Trophoblast cell (in vitro differentiated cells and primary cell): ENCODE results near the gene ZNF37A.
A peak's percentile ranks its signal among the peaks of the same experiment; 100 is the strongest.

Source experiments
- DNase-seq, 2 donors: peaks; one replicate each; pipeline ENCODE4 v3.0.0-alpha.2; 2016
- H2AFZ ChIP-seq: 2 replicates; pipeline ENCODE4 v1.6.1; 2013; ENCODE audit warnings: low read length, moderate library complexity, mild to moderate bottlenecking; ENCODE audit not compliant: insufficient read depth, poor library complexity
- H2AK5ac ChIP-seq: 2 replicates; pipeline ENCODE4 v1.6.1; 2013; ENCODE audit warnings: mild to moderate bottlenecking, low read length
- H2BK120ac ChIP-seq: 2 replicates; pipeline ENCODE4 v1.6.1; 2013; ENCODE audit warnings: low read length, mild to moderate bottlenecking, moderate library complexity; ENCODE audit not compliant: insufficient read depth, poor library complexity
- H2BK12ac ChIP-seq: 2 replicates; pipeline ENCODE4 v1.6.1; 2013; ENCODE audit warnings: mild to moderate bottlenecking, low read length, moderate library complexity
- H2BK5ac ChIP-seq: 2 replicates; pipeline ENCODE4 v1.6.1; 2013; ENCODE audit warnings: low read length, low read depth, moderate library complexity, mild to moderate bottlenecking; ENCODE audit not compliant: poor library complexity
- H3K14ac ChIP-seq: 2 replicates; pipeline ENCODE4 v1.6.1; 2013; ENCODE audit warnings: mild to moderate bottlenecking, low read length
- H3K18ac ChIP-seq: 2 replicates; pipeline ENCODE4 v1.6.1; 2013; ENCODE audit warnings: mild to moderate bottlenecking, low read length
- H3K23ac ChIP-seq: 2 replicates; pipeline ENCODE4 v1.6.1; 2013; ENCODE audit warnings: low read length
- H3K27ac ChIP-seq: 2 replicates; pipeline ENCODE4 v1.5.1; 2013; ENCODE audit warnings: low read depth, mild to moderate bottlenecking, inconsistent platforms, low read length, moderate library complexity
- H3K27me3 ChIP-seq: 2 replicates; pipeline ENCODE4 v1.6.1; 2013; ENCODE audit warnings: inconsistent platforms, mild to moderate bottlenecking, low read length, moderate library complexity; ENCODE audit not compliant: insufficient read depth
- H3K36me3 ChIP-seq, 2 experiments: 1 replicate in 1 of 2; 2 replicates in 1 of 2; pipeline ENCODE4 v1.6.1; 2013; ENCODE audit warnings: low read length in 2 of 2, mild to moderate bottlenecking in 2 of 2, moderate library complexity in 1 of 2; ENCODE audit not compliant: insufficient read depth in 2 of 2, control insufficient read depth in 1 of 2
- H3K4ac ChIP-seq: 2 replicates; pipeline ENCODE4 v1.6.1; 2013; ENCODE audit warnings: low read depth, mild to moderate bottlenecking, low read length, moderate library complexity
- H3K4me1 ChIP-seq, 2 experiments: 1 replicate in 1 of 2; 2 replicates in 1 of 2; pipeline ENCODE4 v1.6.1; 2013; ENCODE audit warnings: low read length in 2 of 2, mild to moderate bottlenecking in 2 of 2, moderate library complexity in 1 of 2; ENCODE audit not compliant: insufficient read depth in 2 of 2, control insufficient read depth in 1 of 2
- H3K4me2 ChIP-seq: 2 replicates; pipeline ENCODE4 v1.6.1; 2013; ENCODE audit warnings: inconsistent platforms, mild to moderate bottlenecking, low read length, moderate library complexity
- H3K4me3 ChIP-seq: 2 replicates; pipeline ENCODE4 v1.5.1; 2013; ENCODE audit warnings: mild to moderate bottlenecking, low read depth, low read length, inconsistent platforms
- H3K79me1 ChIP-seq: one replicate; pipeline ENCODE4 v1.6.1; 2013; ENCODE audit warnings: low read length
- H3K79me2 ChIP-seq: 2 replicates; pipeline ENCODE4 v1.6.1; 2013; ENCODE audit warnings: low read length, mild to moderate bottlenecking; ENCODE audit not compliant: control insufficient read depth, insufficient read depth, poor library complexity
- H3K9ac ChIP-seq: 2 replicates; pipeline ENCODE4 v1.6.1; 2013; ENCODE audit warnings: mild to moderate bottlenecking, low read length
- H3K9me3 ChIP-seq: 2 replicates; pipeline ENCODE4 v1.6.1; 2013; ENCODE audit warnings: low read depth, mild to moderate bottlenecking, control low read depth, inconsistent platforms, low read length; ENCODE audit not compliant: insufficient read depth
- H4K12ac ChIP-seq: 2 replicates; pipeline ENCODE4 v1.6.1; 2013; ENCODE audit warnings: low read depth, mild to moderate bottlenecking, low read length, moderate library complexity
- H4K8ac ChIP-seq: 2 replicates; pipeline ENCODE4 v1.6.1; 2013; ENCODE audit warnings: low read depth, mild to moderate bottlenecking, low read length, moderate library complexity
- H4K91ac ChIP-seq: one replicate; pipeline ENCODE4 v1.6.1; 2013; ENCODE audit warnings: low read depth, mild to moderate bottlenecking, low read length, moderate library complexity
- WGBS: extraction: QIAGEN DNeasy Blood & Tissue Kit; methylation state at CpG from one replicate; pipeline ENCODE4 v1.1.7; 2013; ENCODE audit warnings: missing lambda C conversion rate; ENCODE audit not compliant: insufficient read length, insufficient coverage; ENCODE audit errors: extremely low coverage; 5-methylcytosine and 5-hydroxymethylcytosine counted together

The ZNF37A gene

DNA sequence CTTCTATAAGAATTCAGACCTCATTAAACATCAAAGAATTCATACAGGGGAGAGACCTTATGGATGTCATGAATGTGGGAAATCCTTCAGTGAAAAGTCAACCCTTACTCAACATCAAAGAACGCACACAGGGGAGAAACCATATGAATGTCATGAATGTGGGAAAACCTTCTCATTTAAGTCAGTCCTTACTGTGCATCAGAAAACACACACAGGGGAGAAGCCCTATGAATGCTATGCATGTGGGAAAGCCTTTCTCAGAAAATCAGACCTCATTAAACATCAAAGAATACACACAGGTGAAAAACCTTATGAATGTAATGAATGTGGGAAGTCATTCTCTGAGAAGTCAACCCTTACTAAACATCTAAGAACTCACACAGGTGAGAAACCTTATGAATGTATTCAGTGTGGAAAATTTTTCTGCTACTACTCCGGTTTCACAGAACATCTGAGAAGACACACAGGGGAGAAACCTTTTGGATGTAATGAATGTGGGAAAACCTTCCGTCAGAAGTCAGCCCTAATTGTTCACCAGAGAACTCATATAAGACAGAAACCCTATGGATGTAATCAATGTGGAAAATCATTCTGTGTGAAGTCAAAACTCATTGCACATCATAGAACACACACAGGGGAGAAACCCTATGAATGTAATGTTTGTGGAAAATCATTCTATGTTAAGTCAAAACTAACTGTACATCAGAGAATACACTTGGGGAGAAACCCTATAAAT is 24.1 kb downstream of the ZNF37A start:
- H3K36me3 ChIP-seq = peaks cover 3 to 4% of the 10 kb centered on the region in 2 experiments
- no peaks in the 10 kb centered on the region for H3K79me2 ChIP-seq
- no peak overlapping the region for H4K12ac ChIP-seq
- no peak overlapping the region for H3K9ac ChIP-seq
- no peak for DNase-seq
- no peak overlapping the region for H2BK12ac ChIP-seq
- no peaks in the 10 kb centered on the region for H3K79me1 ChIP-seq
- H4K91ac ChIP-seq = no peak overlapping the region
- H3K23ac ChIP-seq = no peak overlapping the region
- WGBS = no CpG with 5 or more reads among the region's 3 CpGs
- H4K8ac ChIP-seq = no peak overlapping the region
- no peak overlapping the region for H3K4me2 ChIP-seq
- no peak overlapping the region for H2BK120ac ChIP-seq
- H2BK5ac ChIP-seq = no peak overlapping the region
- no peak overlapping the region for H3K4ac ChIP-seq
- H3K4me3 ChIP-seq = no peak overlapping the region
- no peaks in the 10 kb centered on the region for H3K27me3 ChIP-seq
- no peak overlapping the region for H3K27ac ChIP-seq
- no peak overlapping the region for H2AFZ ChIP-seq
- H3K18ac ChIP-seq = no peak overlapping the region
- no peak overlapping the region for H3K14ac ChIP-seq
- no peak overlapping the region for H2AK5ac ChIP-seq
- H3K4me1 ChIP-seq = no peaks in the 10 kb centered on the region
- H3K9me3 ChIP-seq = peaks cover 15% of the 10 kb centered on the region

DNA sequence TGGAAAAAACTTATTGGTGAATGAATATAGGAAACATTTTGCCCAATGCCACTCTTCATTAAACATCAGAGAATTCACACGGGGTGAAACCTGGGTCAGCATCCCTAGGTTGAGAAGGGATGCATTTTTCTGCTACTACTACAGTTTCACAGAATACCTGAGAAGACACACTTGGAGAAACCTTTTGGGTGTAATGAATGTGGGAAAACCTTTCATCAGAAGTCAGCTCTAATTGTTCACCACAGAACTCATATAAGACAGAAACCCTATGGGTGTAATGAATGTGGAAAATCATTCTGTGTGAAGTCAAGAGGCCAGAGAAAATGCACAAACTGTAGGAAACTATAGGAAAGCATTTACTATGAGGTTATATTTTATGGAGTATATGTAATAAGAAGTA is 24.9 kb downstream of the ZNF37A start:
- no CpG with 5 or more reads among the region's 1 CpG for WGBS
- DNase-seq = no peak
- H3K9me3 ChIP-seq = peaks cover 11% of the 10 kb centered on the region

GRCh38 chr10:38127812-38128211 is 33.7 kb downstream of the ZNF37A start:
- no peaks in the 10 kb centered on the region for H3K36me3 ChIP-seq
- no peaks in the 10 kb centered on the region for H3K4me1 ChIP-seq
- no peak overlapping the region for H2AFZ ChIP-seq
- no peak overlapping the region for H4K8ac ChIP-seq
- no peak overlapping the region for H2BK120ac ChIP-seq
- peaks cover 5% of the 10 kb centered on the region for H3K9me3 ChIP-seq
- no peak overlapping the region for H3K14ac ChIP-seq
- H2BK12ac ChIP-seq = no peak overlapping the region
- H3K79me2 ChIP-seq = no peaks in the 10 kb centered on the region
- WGBS = no CpG with 5 or more reads among the region's 2 CpGs
- no peak overlapping the region for H3K4me2 ChIP-seq
- H3K79me1 ChIP-seq = no peaks in the 10 kb centered on the region
- H2BK5ac ChIP-seq = no peak overlapping the region
- H4K91ac ChIP-seq = no peak overlapping the region
- H3K27ac ChIP-seq = no peak overlapping the region
- no peak overlapping the region for H3K9ac ChIP-seq
- H3K18ac ChIP-seq = no peak overlapping the region
- H3K27me3 ChIP-seq = no peaks in the 10 kb centered on the region
- no peak overlapping the region for H3K23ac ChIP-seq
- no peak for DNase-seq
- no peak overlapping the region for H3K4me3 ChIP-seq
- no peak overlapping the region for H2AK5ac ChIP-seq
- no peak overlapping the region for H4K12ac ChIP-seq
- H3K4ac ChIP-seq = no peak overlapping the region

More for the DNA sequence above, 24.9 kb downstream of the ZNF37A start:
- no peak overlapping the region for H3K9ac ChIP-seq
- H3K4me3 ChIP-seq = no peak overlapping the region
- H4K8ac ChIP-seq = no peak overlapping the region
- peaks cover 3 to 4% of the 10 kb centered on the region in 2 experiments for H3K36me3 ChIP-seq
- no peak overlapping the region for H4K91ac ChIP-seq
- H3K23ac ChIP-seq = no peak overlapping the region
- no peak overlapping the region for H2AFZ ChIP-seq
- H3K18ac ChIP-seq = no peak overlapping the region
- no peaks in the 10 kb centered on the region for H3K79me2 ChIP-seq
- H3K14ac ChIP-seq = no peak overlapping the region
- H3K79me1 ChIP-seq = no peaks in the 10 kb centered on the region
- no peak overlapping the region for H2AK5ac ChIP-seq
- no peak overlapping the region for H4K12ac ChIP-seq
- no peak overlapping the region for H3K4me2 ChIP-seq
- H3K4me1 ChIP-seq = no peaks in the 10 kb centered on the region
- no peak overlapping the region for H3K27ac ChIP-seq
- H3K4ac ChIP-seq = no peak overlapping the region
- no peak overlapping the region for H2BK120ac ChIP-seq
- no peak overlapping the region for H2BK5ac ChIP-seq
- H3K27me3 ChIP-seq = no peaks in the 10 kb centered on the region
- H2BK12ac ChIP-seq = no peak overlapping the region

- Histone ChIP-seq H3K27me3 (no peaks in the 10 kb centered on the region), H3K27ac (no peak overlapping the region), H3K79me2 (no peaks in the 10 kb centered on the region), H3K36me3 (no peaks in the 10 kb centered on the region), H3K14ac (no peak overlapping the region), H4K91ac (no peak overlapping the region), H2AFZ (no peak overlapping the region), H4K12ac (no peak overlapping the region), H3K4me3 (peak overlapping the region; percentile 28), H4K8ac (no peak overlapping the region), H3K9ac (no peak overlapping the region), H3K4ac (no peak overlapping the region), H3K18ac (no peak overlapping the region), H2AK5ac (no peak overlapping the region), H3K4me2 (no peak overlapping the region), H3K23ac (no peak overlapping the region), H2BK120ac (no peak overlapping the region), H2BK5ac (no peak overlapping the region), H2BK12ac (no peak overlapping the region), H3K9me3 (peaks cover 10% of the 10 kb centered on the region), H3K79me1 (no peaks in the 10 kb centered on the region), H3K4me1 (no peaks in the 10 kb centered on the region)
- no peak for DNase-seq
- WGBS = no CpG with 5 or more reads among the region's 1 CpG
These were observed 49.5 kb downstream of the ZNF37A start for GRCh38 chr10:38143587-38143986.
